ENCODE results near the gene MYADML2.
"Not testable (repeated sequence)": the region's sequence is repeated elsewhere in the genome, so short reads cannot be mapped to it uniquely, and the experiment has no call there.

Gene MYADML2

GRCh38 chr17:81927152-81927652 lies 19.8 kb downstream of the MYADML2 start:
- Mint-ChIP-seq H3K4me3 (peak overlapping the region; percentile 67 to 76), H3K4me1 (peaks cover 76% of the 10 kb centered on the region), H3K27me3 (peaks cover 16% of the 10 kb centered on the region), H3K9me3 (no peaks in the 10 kb centered on the region), H3K27ac (no peak overlapping the region)
- no peak for DNase-seq
- ATAC-seq = peak; percentile 4

DNA sequence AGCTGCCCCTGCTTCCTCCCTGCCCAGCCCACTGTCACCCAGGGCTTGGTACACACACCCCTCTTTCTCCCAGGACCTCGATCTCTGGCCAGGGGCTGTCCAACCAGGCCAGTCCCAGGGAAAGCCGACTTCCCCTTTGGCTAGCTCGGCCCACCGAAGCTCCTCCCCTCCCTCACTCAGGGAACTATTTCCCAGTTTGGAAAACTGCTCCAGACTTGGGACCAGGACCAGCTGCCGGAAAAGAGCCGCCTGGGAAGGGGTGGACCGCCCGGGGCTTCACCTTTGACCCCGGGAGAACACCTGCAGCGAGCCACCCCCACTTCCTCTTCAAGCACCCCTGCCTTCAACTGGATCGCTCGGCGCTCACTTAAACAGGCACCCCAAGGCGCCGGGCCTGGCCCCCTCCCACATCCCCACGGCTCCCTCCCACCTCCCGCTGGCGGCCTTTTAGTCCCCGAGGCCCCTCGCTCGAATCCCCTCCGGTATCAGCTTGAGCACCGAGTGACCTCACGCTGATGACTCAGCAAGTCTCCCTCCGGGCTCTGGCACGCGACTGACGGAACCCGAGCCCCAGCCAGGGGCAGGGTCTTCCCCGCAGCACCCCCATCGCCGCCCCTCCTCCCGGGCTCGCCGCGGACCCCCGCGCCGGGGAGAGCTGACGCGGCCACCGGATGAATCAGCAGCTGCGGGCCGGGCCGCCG lies 20.4 kb downstream of the MYADML2 start:
- Mint-ChIP-seq H3K27ac (peak overlapping the region; percentile 92 to 97), H3K4me3 (peak overlapping the region; percentile 92 to 96), H3K9me3 (no peaks in the 10 kb centered on the region), H3K27me3 (peaks cover 16% of the 10 kb centered on the region), H3K4me1 (peaks cover 74% of the 10 kb centered on the region)
- peak; percentile 36 for ATAC-seq
- DNase-seq = peak; percentile 67 to 72

DNA sequence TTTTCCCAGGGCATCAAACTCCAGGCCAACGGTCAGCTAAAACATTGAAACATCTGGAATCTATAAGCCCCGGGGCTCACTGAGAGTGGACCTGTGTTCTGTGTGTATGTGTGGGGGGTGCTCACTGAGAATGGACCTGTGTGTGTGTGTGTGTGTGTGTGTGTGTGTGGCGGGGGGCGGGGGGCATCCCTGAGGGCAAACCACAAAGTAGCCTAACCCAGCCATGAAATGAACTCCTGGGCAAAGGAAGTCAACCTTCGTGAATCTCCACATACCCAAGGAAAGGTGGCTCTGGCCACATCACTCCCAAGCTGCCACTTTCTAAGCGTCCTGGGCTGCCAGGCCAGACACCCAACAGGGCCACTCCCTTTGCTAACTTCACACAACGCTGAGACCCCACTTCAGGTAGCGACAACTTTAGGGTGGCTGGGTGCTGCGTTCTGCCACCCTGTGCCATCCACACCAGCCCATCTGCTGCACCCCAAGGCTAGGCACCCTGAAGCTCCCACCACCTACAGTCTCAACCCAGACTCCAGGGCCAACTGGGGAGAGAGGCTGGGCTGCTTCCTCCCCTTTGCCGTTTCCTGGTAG lies 21.1 kb downstream of the MYADML2 start:
- no peak for ATAC-seq

GRCh38 chr17:81924557-81925532 lies 22.2 kb downstream of the MYADML2 start:
- DNase-seq (no peak), ATAC-seq (no peak)
- H3K4me1 Mint-ChIP-seq = peaks cover 57% of the 10 kb centered on the region
- H3K27me3 Mint-ChIP-seq = peaks cover 12% of the 10 kb centered on the region
- H3K9me3 Mint-ChIP-seq = no peaks in the 10 kb centered on the region
- H3K4me3 Mint-ChIP-seq = peak overlapping the region; percentile 92 to 96
- H3K27ac Mint-ChIP-seq = peak overlapping the region in 1 of 2 donors; percentile 63

More for the DNA sequence above, 21.1 kb downstream of the MYADML2 start:
- H3K4me1 Mint-ChIP-seq = peaks cover 68% of the 10 kb centered on the region
- peak overlapping the region; percentile 92 to 96 for H3K4me3 Mint-ChIP-seq
- DNase-seq = no peak
- peak overlapping the region; percentile 92 to 97 for H3K27ac Mint-ChIP-seq
- no peaks in the 10 kb centered on the region for H3K9me3 Mint-ChIP-seq
- peaks cover 16% of the 10 kb centered on the region for H3K27me3 Mint-ChIP-seq

- Mint-ChIP-seq H3K27ac (peak overlapping the region in 1 of 2 donors; percentile 92), H3K4me1 (peaks cover 57% of the 10 kb centered on the region), H3K27me3 (no peaks in the 10 kb centered on the region), H3K9me3 (no peaks in the 10 kb centered on the region), H3K4me3 (no peak overlapping the region)
- ATAC-seq = no peak
- DNase-seq = no peak
Measured at GRCh38 chr17:81923302-81924260, 23.5 kb downstream of the MYADML2 start.

DNA sequence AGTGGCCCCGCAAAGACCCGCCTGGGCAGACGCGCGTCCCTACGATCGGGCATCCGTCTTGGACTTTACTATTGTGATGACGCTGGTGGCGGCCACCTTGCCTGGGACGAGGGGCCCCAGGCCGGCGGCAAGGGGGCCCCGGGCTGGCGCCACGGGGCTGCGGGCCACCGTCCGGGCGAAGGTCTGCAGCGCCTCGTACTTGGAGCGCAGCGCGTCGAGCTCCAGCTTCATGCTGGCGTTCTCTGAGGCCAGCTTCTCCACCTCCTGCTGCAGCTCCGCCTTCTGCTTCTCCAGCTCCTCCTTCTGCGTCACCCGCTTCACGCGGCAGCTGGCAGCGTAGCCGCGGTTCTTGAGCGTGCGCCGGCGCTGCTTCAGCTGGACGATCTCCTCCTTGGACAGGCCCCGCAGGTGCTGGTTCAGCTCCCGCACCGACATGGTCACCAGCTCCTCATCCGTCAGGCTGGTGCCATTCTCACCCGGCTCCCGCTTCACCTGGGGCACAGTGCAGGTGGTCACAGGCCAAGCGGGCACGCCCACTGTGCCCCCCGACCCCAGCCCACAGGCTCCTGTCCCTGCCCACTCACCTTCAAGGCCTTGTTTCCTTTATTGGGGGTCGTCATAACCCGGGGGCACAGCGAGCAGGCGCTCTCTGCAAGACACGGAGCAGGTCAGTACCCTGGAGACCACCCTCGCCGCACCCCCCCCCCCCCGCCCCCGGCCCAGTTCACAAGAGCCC lies 24.3 kb downstream of the MYADML2 start:
- no peak overlapping the region for H3K4me3 Mint-ChIP-seq
- no peaks in the 10 kb centered on the region for H3K9me3 Mint-ChIP-seq
- ATAC-seq (no peak), DNase-seq (no peak)
- H3K4me1 Mint-ChIP-seq = peaks cover 60% of the 10 kb centered on the region
- no peaks in the 10 kb centered on the region for H3K27me3 Mint-ChIP-seq
- H3K27ac Mint-ChIP-seq = no peak overlapping the region

DNA sequence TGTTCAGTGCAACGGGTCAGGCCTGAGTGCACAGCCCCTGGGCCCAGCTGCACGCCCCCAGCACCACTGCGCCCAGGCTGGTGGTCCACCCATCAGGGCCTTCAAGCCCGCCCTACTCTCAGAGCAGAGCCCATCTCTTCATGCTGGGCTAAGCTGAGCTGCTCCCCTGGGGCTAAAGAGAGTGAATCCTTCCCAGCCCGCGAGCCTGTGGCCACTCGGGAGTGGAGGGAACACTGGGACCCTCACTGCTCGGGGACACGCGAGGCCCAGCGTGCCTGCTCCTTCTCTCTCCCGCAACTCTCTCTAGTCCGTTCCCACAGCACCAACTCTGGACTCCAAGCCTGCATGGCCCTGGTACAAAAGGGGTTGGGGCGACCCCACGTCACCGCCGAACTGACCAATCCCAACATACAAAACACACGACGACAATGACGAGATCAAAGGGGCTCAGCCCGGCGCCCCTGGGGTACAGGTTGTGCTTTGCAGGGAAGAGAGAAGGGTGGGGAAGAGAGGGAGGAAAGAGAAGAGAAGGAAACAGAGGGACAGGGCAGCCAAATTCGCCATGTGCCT lies 25.0 kb downstream of the MYADML2 start:
- Mint-ChIP-seq H3K4me3 (no peak overlapping the region), H3K4me1 (peaks cover 64% of the 10 kb centered on the region), H3K27ac (no peak overlapping the region), H3K27me3 (no peaks in the 10 kb centered on the region), H3K9me3 (no peaks in the 10 kb centered on the region)
- DNase-seq (no peak), ATAC-seq (no peak)

DNA sequence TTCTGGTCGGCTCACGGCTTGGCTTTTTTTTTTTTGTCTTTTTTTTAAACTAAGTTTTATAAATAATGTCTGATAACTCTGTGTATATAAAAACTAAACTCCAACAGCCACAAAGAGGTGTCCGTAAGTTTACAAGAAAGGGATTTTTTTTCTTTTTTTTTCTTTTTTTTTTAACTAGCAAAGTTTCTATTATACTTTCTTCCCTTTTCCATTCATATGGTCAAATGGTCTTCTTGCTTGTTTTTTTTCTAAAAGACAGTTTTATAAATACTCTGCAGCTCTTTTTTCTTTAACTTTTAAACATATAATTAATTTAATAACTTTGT lies 25.5 kb downstream of the MYADML2 start:
- H3K27ac Mint-ChIP-seq = no peak overlapping the region
- no peaks in the 10 kb centered on the region for H3K9me3 Mint-ChIP-seq
- H3K4me3 Mint-ChIP-seq = no peak overlapping the region
- H3K4me1 Mint-ChIP-seq = peaks cover 67% of the 10 kb centered on the region
- no peaks in the 10 kb centered on the region for H3K27me3 Mint-ChIP-seq
- DNase-seq (no peak), ATAC-seq (no peak)

- ATAC-seq = no peak
- no peaks in the 10 kb centered on the region for H3K9me3 Mint-ChIP-seq
- peaks cover 65% of the 10 kb centered on the region for H3K4me1 Mint-ChIP-seq
- DNase-seq = no peak
- H3K27me3 Mint-ChIP-seq = no peaks in the 10 kb centered on the region
- H3K4me3 Mint-ChIP-seq = no peak overlapping the region
- peak overlapping the region in 1 of 2 donors; percentile 86 for H3K27ac Mint-ChIP-seq
Measured at GRCh38 chr17:81920612-81921536, 26.2 kb downstream of the MYADML2 start.

- Mint-ChIP-seq H3K27me3 (no peaks in the 10 kb centered on the region), H3K27ac (peak overlapping the region in 1 of 2 donors; percentile 77), H3K4me1 (peaks cover 59% of the 10 kb centered on the region), H3K4me3 (no peak overlapping the region), H3K9me3 (no peaks in the 10 kb centered on the region)
- DNase-seq (no peak), ATAC-seq (no peak)
Measured at GRCh38 chr17:81918832-81919545, 28.0 kb downstream of the MYADML2 start.

DNA sequence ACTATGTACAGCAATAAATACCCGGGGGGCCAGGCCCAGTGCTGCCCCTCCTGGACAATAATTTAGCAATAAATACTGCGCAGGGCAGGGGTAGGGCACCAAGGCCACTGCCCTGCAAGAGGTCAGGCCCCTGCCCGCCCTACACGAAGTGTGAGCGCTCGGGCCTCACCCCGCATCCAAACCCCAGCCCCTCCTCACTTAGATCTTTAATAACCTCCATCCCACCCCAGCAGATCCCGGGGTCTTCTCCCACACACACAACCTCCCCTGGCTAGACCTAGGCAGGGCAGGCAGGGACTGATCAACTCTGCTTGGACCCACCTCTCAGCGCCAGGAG lies 28.7 kb downstream of the MYADML2 start:
- DNase-seq (peak in 1 of 2 donors; percentile 33), ATAC-seq (peak; percentile 47)
- Mint-ChIP-seq H3K4me3 (peak overlapping the region; percentile 89 to 95), H3K4me1 (peaks cover 55% of the 10 kb centered on the region), H3K27ac (peak overlapping the region; percentile 77 to 96)
- H3K9me3 Mint-ChIP-seq, H3K27me3 Mint-ChIP-seq: not testable (repeated sequence)

GRCh38 chr17:81917565-81918332 lies 29.3 kb downstream of the MYADML2 start, which contains the start of gene SIRT7:
Gene SIRT7 (minus strand): TSS chr17:81918176. CDS start chr17:81918131, 45 bp downstream.
- DNase-seq (peak; percentile 78 to 79), ATAC-seq (peak; percentile 88)
- H3K27me3 Mint-ChIP-seq = no peaks in the 10 kb centered on the region
- H3K9me3 Mint-ChIP-seq = no peaks in the 10 kb centered on the region
- H3K4me3 Mint-ChIP-seq = peak within 1 kb of the TSS; percentile 89 to 95
- H3K27ac Mint-ChIP-seq = peak within 1 kb of the TSS; percentile 93 to 96
- peaks cover 56% of the 10 kb centered on the region for H3K4me1 Mint-ChIP-seq
